Amniotic epithelial cell (primary cell): ENCODE results near the gene SPSB3.

Experiments used
- DNase-seq: peaks from one replicate; pipeline ENCODE4 v3.0.0-alpha.2; 2010; ENCODE audit warnings: low read depth

The SPSB3 gene

GRCh38 chr16:1782408-1783264, at the start of gene SPSB3, which contains the start of gene NUBP2:
Gene SPSB3 (minus strand): TSS chr16:1782571. CDS start chr16:1781483, 1,088 bp downstream.
Gene NUBP2 (plus strand): TSS chr16:1782960. CDS start chr16:1783021, 61 bp downstream.
- DNase-seq = peak; percentile 100

GRCh38 chr16:1831186-1832075, 49.1 kb upstream of the SPSB3 start:
- DNase-seq = no peak

- DNase-seq = no peak
Measured at GRCh38 chr16:1830213-1830612, 47.8 kb upstream of the SPSB3 start.

- no peak for DNase-seq
Measured at GRCh38 chr16:1828645-1829410, 46.5 kb upstream of the SPSB3 start.

- DNase-seq = peak; percentile 95
Measured at GRCh38 chr16:1826691-1827573, 44.6 kb upstream of the SPSB3 start, which contains the start of the genes FAHD1 and HAGH. Gene FAHD1 (plus strand): TSS chr16:1827206. CDS start chr16:1827239, 33 bp downstream. Gene HAGH (minus strand): TSS chr16:1826825. CDS start chr16:1826787, 38 bp downstream.

GRCh38 chr16:1825864-1826690, 43.7 kb upstream of the SPSB3 start:
- DNase-seq = no peak

GRCh38 chr16:1825381-1825863, 43.1 kb upstream of the SPSB3 start:
- no peak for DNase-seq

GRCh38 chr16:1823821-1824220, 41.5 kb upstream of the SPSB3 start:
- peak; percentile 49 for DNase-seq

GRCh38 chr16:1822801-1823200, 40.4 kb upstream of the SPSB3 start:
- DNase-seq = no peak

- no peak for DNase-seq
Measured at GRCh38 chr16:1821861-1822611, 39.7 kb upstream of the SPSB3 start.

GRCh38 chr16:1820946-1821290, 38.5 kb upstream of the SPSB3 start:
- DNase-seq = no peak

- no peak for DNase-seq
Measured at GRCh38 chr16:1820096-1820945, 38.0 kb upstream of the SPSB3 start.

- DNase-seq = no peak
Measured at GRCh38 chr16:1819611-1820010, 37.2 kb upstream of the SPSB3 start.

GRCh38 chr16:1818873-1819525, 36.6 kb upstream of the SPSB3 start:
- DNase-seq = no peak

GRCh38 chr16:1818204-1818872, 36.0 kb upstream of the SPSB3 start:
- no peak for DNase-seq

GRCh38 chr16:1817716-1818115, 35.3 kb upstream of the SPSB3 start:
- DNase-seq = no peak

- DNase-seq = no peak
Measured at GRCh38 chr16:1817276-1817589, 34.9 kb upstream of the SPSB3 start.
